ENCODE measurements around the gene LRRC70. TPM values are rescaled to one million over a fixed set of nuclear protein-coding genes. Genes with fewer than 3 reads are reported as not detected.

LRRC70 gene
- total and polyA plus RNA-seq, 2 of the 8 experiments (the other 6 are each of a cell fraction or from before 2014, with no cell fraction given) = 0.62 to 0.67 TPM

DNA sequence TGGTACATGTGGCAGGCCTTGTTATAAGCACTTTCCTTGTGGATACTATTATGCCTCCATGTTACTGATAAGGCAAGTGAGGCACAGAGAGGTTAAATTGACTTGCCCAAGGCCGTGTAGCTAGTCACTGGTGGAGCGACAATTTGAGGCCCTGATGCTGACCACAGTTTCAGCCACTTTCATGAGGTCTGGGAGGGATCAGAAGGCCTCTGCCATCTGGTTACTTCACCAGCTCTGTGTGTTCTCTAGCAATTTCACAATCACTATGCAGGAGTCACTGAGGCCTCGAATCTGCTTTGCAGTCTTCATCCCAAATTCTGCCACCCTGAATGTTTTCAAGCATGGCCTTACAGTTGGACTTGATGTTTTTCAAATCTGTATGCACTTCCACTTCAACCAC is 9.1 kb downstream of the LRRC70 start (continued):
- TF ChIP-seq, protein P1, sequence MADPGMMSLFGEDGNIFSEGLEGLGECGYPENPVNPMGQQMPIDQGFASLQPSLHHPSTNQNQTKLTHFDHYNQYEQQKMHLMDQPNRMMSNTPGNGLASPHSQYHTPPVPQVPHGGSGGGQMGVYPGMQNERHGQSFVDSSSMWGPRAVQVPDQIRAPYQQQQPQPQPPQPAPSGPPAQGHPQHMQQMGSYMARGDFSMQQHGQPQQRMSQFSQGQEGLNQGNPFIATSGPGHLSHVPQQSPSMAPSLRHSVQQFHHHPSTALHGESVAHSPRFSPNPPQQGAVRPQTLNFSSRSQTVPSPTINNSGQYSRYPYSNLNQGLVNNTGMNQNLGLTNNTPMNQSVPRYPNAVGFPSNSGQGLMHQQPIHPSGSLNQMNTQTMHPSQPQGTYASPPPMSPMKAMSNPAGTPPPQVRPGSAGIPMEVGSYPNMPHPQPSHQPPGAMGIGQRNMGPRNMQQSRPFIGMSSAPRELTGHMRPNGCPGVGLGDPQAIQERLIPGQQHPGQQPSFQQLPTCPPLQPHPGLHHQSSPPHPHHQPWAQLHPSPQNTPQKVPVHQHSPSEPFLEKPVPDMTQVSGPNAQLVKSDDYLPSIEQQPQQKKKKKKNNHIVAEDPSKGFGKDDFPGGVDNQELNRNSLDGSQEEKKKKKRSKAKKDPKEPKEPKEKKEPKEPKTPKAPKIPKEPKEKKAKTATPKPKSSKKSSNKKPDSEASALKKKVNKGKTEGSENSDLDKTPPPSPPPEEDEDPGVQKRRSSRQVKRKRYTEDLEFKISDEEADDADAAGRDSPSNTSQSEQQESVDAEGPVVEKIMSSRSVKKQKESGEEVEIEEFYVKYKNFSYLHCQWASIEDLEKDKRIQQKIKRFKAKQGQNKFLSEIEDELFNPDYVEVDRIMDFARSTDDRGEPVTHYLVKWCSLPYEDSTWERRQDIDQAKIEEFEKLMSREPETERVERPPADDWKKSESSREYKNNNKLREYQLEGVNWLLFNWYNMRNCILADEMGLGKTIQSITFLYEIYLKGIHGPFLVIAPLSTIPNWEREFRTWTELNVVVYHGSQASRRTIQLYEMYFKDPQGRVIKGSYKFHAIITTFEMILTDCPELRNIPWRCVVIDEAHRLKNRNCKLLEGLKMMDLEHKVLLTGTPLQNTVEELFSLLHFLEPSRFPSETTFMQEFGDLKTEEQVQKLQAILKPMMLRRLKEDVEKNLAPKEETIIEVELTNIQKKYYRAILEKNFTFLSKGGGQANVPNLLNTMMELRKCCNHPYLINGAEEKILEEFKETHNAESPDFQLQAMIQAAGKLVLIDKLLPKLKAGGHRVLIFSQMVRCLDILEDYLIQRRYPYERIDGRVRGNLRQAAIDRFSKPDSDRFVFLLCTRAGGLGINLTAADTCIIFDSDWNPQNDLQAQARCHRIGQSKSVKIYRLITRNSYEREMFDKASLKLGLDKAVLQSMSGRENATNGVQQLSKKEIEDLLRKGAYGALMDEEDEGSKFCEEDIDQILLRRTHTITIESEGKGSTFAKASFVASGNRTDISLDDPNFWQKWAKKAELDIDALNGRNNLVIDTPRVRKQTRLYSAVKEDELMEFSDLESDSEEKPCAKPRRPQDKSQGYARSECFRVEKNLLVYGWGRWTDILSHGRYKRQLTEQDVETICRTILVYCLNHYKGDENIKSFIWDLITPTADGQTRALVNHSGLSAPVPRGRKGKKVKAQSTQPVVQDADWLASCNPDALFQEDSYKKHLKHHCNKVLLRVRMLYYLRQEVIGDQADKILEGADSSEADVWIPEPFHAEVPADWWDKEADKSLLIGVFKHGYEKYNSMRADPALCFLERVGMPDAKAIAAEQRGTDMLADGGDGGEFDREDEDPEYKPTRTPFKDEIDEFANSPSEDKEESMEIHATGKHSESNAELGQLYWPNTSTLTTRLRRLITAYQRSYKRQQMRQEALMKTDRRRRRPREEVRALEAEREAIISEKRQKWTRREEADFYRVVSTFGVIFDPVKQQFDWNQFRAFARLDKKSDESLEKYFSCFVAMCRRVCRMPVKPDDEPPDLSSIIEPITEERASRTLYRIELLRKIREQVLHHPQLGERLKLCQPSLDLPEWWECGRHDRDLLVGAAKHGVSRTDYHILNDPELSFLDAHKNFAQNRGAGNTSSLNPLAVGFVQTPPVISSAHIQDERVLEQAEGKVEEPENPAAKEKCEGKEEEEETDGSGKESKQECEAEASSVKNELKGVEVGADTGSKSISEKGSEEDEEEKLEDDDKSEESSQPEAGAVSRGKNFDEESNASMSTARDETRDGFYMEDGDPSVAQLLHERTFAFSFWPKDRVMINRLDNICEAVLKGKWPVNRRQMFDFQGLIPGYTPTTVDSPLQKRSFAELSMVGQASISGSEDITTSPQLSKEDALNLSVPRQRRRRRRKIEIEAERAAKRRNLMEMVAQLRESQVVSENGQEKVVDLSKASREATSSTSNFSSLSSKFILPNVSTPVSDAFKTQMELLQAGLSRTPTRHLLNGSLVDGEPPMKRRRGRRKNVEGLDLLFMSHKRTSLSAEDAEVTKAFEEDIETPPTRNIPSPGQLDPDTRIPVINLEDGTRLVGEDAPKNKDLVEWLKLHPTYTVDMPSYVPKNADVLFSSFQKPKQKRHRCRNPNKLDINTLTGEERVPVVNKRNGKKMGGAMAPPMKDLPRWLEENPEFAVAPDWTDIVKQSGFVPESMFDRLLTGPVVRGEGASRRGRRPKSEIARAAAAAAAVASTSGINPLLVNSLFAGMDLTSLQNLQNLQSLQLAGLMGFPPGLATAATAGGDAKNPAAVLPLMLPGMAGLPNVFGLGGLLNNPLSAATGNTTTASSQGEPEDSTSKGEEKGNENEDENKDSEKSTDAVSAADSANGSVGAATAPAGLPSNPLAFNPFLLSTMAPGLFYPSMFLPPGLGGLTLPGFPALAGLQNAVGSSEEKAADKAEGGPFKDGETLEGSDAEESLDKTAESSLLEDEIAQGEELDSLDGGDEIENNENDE (IDR thresholded peaks at IDR 0.05; ENCODE audit: insufficient replicate concordance, low read length) = no peak
- TF ChIP-seq JUND (IDR thresholded peaks at IDR 0.05; ENCODE audit: low read length) = no peak
- no peak for TF ChIP-seq FOSL1 (IDR thresholded peaks at IDR 0.05; ENCODE audit: insufficient read depth, low read depth, low read length)
- TF ChIP-seq PHF8 (conservative IDR thresholded peaks at IDR 0.05; ENCODE audit: low read depth, low read length) = no peak
- TF ChIP-seq SAP30 (IDR thresholded peaks at IDR 0.05; ENCODE audit: insufficient read depth, insufficient replicate concordance, low read length) = no peak
- TF ChIP-seq POU5F1 (IDR thresholded peaks at IDR 0.05; ENCODE audit: low read depth, low read length) = no peak
- no peak for TF ChIP-seq KDM5A (IDR thresholded peaks at IDR 0.05; ENCODE audit: low read length)
- TF ChIP-seq BCL11A (IDR thresholded peaks at IDR 0.05; ENCODE audit: low read depth in 2 of 2, low read length in 2 of 2) = no peak
